Hypothalamus (tissue), 51 donors: ENCODE measurements around the gene JMJD6.
A peak's percentile ranks its signal among the peaks of the same experiment; 100 is the strongest.
"Not testable (repeated sequence)": the region's sequence is repeated elsewhere in the genome, so short reads cannot be mapped to it uniquely, and the experiment has no call there.

Experiments
- DNase-seq, 51 donors: peaks; one replicate each; lab custom pipeline; 2025; lab: John Stamatoyannopoulos, UW

The JMJD6 gene

DNA sequence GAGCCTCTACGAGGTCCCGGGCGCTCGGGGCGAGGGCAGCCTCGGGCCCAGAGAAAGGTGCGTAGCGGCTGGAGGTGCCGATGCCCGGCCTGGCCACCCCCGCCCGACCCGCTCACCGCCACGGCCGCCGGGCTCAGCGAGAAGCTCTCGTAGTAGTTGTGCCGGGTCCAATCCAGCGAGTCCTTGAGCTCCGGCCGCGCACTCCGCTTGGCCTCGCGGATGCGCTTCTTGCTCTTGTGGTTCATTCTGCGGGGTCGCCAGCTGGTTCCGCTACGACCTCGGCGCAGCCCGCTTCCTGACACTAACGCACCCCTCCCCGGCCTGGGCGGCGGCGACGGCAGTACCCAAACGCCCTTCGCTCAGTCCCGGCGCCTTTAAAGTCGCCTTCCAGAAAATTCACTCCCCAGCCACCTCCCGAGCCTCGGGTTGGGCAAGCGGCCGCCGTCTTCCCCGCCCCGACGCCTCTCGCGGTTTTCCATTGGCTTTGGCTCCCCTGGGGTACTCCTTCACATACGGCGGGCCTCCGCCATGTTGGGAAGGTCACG lies at the start of gene JMJD6:
TSS of gene JMJD6 (minus strand) at position 376 of the 545 bp plus-strand sequence. CDS start at position 245, 131 bp downstream.
- DNase-seq = peak; percentile 74 to 98 (median 95)

DNA sequence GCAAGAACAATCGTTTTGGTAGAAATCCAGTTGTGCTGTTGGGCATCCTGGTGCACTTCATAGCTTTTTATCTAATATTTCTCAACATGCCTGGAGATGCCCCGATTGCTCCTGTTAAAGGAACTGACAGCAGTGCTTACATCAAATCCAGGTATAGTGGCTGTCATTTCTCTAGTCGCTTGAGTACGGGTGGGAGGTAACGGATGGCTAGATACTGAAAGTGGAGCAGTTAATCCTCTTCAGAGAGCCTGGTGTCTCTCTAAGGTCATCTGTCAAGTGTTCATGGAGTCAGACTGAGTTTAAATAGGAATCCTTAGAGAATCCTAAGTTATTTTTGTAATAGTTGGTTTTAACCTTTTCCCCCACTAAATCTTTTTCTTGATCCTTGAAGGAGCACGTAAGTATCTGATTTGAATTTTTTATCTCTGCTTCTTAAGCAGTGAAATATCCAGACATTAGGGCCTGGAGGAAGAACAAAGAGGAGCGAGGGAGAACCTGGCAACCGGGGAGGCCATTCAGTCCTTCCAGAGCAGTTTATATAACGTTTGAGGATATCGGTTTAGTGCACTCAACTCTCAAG lies 48.7 kb upstream of the JMJD6 start:
- no peak for DNase-seq

DNA sequence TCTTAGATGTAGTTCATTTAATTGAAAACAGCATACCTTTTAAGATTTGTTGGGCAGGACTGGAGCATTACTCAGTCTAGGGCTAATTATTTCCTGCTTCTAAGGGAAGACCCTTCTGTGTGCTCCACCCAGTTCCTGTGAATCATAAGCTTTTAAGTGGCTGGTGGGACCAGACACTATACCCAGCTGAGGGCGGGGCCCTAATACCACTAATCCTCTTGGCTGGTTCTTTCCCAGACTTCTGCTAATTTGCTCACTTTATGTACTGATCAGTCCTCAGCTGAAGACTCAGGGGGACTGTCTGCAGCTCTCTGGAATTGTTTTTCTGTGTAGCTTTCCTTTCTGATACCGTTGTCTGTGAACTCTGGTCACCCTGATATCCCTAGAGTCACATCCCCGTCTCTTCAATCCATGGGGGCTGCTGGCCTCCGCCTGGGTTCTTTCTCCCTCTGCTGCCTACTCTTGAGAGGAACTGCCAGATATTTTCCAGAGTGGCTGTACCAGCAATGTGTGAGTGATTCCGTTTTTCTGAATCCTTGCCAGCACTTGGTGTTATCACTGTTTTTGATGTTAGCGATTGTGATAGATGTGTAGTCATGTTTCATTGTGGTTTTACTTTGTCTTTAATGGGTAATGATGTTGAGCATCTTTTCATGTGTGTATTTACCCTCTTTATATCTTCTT lies 46.6 kb upstream of the JMJD6 start:
- no peak for DNase-seq

DNA sequence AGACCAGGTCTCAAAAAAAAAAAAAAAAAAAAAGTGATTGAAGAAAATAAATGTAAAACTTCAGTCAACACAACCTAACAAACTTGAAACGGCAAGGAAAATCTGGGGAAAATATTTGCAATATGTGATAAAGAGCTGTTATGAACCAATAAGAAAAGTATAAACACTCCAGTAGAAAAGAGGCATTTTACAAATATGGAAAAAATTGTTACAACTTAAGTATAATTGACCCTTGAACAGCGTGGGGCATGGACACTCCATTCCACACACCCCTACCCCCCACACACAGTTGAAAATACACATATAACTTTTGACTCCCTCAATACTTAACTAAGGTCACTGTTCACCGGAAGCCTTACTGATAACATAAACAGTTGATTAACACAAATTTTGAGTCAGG lies 32.2 kb upstream of the JMJD6 start:
- DNase-seq = no peak

DNA sequence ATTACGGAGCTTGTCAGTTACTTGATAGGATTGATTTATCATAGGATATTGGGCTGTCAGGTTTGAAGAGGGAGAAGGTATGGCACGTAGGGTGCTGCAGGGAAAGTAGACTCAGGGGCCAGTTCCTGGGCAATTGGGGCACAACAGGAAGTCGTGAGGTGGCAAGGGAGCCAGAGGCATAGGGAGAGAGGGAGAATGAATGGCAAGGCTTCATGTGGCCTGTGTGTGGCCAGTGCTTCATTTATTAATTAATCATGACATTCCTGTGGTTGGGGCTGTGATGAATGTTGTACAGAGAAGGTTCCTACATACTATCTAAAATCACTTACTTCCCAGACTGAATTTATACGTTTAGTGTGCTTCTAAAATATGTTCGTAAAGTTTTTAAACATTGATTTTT lies 30.9 kb upstream of the JMJD6 start:
- no peak for DNase-seq

- no peak for DNase-seq
These were observed 28.9 kb upstream of the JMJD6 start for GRCh38 chr17:76755285-76755684.

- no peak for DNase-seq
These were observed 26.9 kb upstream of the JMJD6 start for GRCh38 chr17:76753061-76753961.

DNA sequence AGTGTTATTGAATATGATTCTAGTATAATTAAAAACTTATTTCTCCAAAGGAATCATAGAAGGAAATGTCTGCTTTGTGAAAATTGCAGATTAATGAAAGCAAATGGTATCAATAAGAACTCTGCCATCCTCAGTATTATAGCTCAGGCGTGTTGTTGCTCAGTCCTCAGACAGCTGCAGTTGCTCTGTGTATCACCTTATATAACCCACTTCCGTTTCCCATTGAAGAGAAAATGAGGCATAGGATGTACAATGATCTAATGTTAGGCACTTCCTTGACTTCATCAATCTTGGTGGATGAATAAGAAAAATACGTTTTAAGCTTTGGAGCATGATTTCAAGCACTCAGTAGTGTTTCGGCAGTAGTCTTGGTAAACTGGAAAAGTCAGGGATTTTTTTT lies 25.6 kb upstream of the JMJD6 start:
- no peak for DNase-seq

- no peak for DNase-seq
These were observed 25.1 kb upstream of the JMJD6 start for GRCh38 chr17:76751416-76751993.

DNA sequence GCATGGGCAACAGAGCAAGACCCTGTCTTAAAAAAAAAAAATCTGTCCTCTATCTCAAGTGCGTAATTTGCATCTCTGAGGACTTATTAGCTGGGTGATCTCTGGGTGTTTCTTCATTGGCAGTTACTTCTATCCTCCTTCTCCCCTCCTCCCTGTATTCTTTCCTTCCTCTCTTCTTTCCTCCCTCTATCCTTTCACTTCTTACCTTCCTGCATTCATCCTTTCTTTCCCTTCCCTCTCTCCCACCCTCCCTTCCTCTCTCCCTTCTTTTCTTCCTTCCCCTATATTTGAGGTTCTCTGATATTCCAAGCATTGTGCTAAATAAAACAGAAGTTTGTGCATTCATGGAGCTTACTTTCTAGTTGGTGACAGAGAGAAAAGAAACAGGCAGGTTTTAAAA lies 22.3 kb upstream of the JMJD6 start:
- no peak for DNase-seq

GRCh38 chr17:76747716-76748363 lies 21.4 kb upstream of the JMJD6 start:
- peak in 2 of 51 donors; percentile 4 to 32 for DNase-seq

- DNase-seq = not testable (repeated sequence)
These were observed 19.4 kb upstream of the JMJD6 start for GRCh38 chr17:76745785-76746184.

- no peak for DNase-seq
These were observed 18.3 kb upstream of the JMJD6 start for GRCh38 chr17:76744747-76745146.

GRCh38 chr17:76742958-76743357 lies 16.6 kb upstream of the JMJD6 start:
- DNase-seq = no peak

DNA sequence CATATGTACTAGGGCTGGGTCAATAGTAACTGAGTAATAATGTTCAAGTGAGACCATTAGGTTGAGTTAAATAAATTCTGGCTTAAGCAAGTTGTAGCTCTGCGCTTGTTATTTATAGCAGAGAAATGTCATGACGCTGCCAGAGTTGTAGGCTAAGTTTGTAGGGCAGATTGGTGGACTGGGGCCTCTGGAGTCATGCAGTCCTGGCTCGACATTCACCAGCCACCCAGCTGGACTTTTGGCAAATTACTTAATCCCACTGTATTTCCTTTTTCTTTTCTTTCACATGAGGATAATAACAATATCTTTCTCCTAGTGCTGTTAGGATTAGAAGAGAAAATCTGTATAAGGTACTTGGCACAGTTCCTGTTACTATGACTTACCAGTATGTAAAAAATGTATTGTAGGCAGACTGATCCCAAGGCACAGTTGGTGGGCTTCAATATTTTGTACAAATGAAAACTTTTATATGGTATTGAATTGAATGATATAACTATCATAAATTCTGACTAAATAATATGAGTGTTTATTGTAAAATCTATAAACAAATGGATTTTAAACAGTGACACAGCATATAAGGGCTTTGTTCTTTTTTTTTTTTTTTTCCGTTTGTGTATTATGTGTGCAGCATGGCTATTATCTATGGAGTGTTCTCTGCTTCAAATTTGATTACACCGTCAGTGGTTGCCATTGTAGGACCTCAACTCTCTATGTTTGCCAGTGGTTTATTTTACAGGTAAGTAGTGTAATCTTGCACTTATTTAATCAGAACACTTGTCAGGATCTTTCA lies 14.1 kb upstream of the JMJD6 start:
- DNase-seq = no peak

- not testable (repeated sequence) for DNase-seq
These were observed 13.2 kb upstream of the JMJD6 start for GRCh38 chr17:76739568-76740115.

GRCh38 chr17:76738468-76738850 lies 12.1 kb upstream of the JMJD6 start:
- DNase-seq = no peak

DNA sequence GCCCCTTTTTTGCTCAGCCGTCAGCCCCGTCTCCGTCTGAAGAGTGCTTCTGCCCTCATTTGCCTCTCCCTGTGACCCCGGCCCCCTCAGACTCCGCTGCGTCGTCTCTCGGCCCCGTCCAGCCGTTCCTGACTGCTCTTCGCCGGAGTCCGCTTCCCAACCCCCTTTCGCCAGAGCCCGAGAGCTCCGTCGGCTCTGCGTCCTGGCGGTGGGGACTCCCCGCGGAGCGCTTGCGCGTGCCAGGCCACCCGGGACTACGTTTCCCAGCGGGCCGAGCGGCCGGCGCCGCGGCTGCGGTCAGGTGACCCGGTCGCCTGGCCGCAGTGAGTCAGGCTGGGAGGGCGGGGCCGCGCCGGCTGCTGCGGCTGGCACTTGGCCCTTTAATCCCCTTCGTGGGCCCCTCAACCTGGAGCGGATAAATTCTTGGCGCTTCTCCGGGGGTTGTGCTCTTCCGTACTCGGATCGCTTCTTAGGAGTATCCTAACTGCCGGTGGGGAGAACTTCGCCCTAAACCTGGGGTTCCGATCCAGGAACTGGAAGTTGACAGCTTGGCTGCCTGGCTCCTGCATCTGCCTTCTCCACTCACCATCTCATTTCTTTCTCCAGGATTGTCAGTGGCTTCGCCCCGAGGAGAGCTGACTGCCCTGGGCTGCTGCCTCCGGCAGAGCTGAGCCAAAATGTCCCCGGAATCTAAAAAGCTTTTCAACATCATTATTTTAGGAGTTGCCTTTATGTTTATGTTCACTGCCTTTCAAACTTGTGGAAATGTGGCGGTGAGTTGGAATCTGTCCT lies 11.5 kb upstream of the JMJD6 start, which contains the start of gene MFSD11:
TSS of gene MFSD11 (plus strand) at position 444 of the 792 bp plus-strand sequence. CDS start at position 678, 234 bp downstream.
- DNase-seq = peak in 50 of 51 donors; percentile 67 to 99 (median 91)
